ENCODE results near the gene ISG15.
A peak's percentile ranks its signal among the peaks of the same experiment; 100 is the strongest.
"Not testable (repeated sequence)": the region's sequence is repeated elsewhere in the genome, so short reads cannot be mapped to it uniquely, and the experiment has no call there.

Gene ISG15

DNA sequence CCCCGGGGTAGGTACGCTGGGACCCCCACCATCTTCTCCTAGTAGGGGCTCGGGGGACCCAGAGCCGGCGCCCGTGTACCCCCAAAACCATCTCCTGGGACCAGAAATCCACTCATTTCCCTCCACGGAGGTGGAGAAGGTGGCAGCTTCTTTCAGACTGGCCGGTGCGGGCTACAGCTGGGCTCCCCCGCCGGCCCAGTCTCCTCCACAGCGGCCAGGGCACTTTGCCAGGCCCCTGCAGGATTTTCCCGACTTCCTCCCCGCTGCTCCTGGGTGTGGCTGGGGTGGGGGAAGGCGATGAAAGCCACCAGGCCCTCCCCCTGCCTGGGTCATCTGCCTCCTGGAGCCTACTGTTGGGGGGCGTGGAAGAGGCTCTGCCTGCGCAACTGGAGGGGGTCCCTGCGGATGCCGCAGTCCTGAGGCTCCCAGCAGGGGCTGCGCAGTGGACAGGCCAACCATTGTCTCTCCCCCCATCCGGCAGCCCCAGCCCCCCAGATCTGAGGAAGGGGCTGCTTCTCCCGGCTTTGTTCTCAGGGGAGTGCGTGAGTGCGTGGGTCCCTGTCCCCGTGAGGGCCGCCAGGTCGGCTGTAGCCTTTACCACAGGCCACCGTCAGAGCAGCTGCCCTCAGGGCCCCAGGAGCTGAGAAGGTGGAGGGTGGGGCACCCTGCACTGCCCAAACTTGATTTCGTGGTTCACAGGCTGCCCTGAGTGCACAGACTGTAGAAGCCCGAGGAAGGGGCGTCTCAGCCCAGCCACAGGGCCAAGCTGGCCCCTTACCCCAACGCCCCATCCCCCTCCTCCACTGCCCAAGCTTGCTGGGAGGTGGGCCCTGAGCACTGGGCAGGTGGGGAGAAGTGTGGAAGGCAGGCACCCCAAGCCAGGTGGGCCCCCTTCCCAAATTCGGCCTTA lies 8.0 kb downstream of the ISG15 start:
- peak overlapping the region; percentile 57 for H3K4me2 ChIP-seq (ENCODE audit: low read length)
- no peak overlapping the region for H3K9ac ChIP-seq (ENCODE audit: low read depth, low read length)
- H3K36me3 ChIP-seq (ENCODE audit: insufficient read depth, low read length): no peaks in the 10 kb centered on the region
- no peaks in the 10 kb centered on the region for H3K9me3 ChIP-seq (replicated peaks; ENCODE audit: low read length)
- no peak overlapping the region for H3K4me3 ChIP-seq (ENCODE audit: low read length)
- peaks cover 14% of the 10 kb centered on the region for H3K4me1 ChIP-seq (ENCODE audit: control insufficient read depth, insufficient read depth, low read length)
- H3K27me3 ChIP-seq (ENCODE audit: control insufficient read depth, insufficient read depth, low read length): no peaks in the 10 kb centered on the region

DNA sequence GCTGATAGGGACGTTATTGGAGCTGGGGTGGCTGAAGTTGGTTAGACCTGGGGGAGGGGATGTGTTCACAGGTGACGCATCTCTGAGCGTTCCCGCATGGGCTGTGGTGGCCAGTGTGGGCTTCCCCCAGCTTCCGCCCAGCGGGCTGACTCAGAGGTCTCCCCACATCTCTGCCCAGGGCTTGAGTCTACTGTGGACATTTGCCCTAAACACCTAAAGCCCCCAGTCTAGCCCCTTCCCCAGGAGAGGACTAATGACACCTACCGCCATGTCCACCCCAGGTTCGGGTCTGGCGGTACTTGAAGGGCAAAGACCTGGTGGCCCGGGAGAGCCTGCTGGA lies 8.6 kb downstream of the ISG15 start:
- Histone ChIP-seq H3K4me1 (ENCODE audit: control insufficient read depth, insufficient read depth, low read length) (peaks cover 14% of the 10 kb centered on the region), H3K36me3 (ENCODE audit: insufficient read depth, low read length) (no peaks in the 10 kb centered on the region), H3K4me3 (ENCODE audit: low read length) (no peak overlapping the region), H3K27me3 (ENCODE audit: control insufficient read depth, insufficient read depth, low read length) (no peaks in the 10 kb centered on the region), H3K9me3 (replicated peaks; ENCODE audit: low read length) (no peaks in the 10 kb centered on the region), H3K9ac (ENCODE audit: low read depth, low read length) (no peak overlapping the region), H3K4me2 (ENCODE audit: low read length) (no peak overlapping the region)

DNA sequence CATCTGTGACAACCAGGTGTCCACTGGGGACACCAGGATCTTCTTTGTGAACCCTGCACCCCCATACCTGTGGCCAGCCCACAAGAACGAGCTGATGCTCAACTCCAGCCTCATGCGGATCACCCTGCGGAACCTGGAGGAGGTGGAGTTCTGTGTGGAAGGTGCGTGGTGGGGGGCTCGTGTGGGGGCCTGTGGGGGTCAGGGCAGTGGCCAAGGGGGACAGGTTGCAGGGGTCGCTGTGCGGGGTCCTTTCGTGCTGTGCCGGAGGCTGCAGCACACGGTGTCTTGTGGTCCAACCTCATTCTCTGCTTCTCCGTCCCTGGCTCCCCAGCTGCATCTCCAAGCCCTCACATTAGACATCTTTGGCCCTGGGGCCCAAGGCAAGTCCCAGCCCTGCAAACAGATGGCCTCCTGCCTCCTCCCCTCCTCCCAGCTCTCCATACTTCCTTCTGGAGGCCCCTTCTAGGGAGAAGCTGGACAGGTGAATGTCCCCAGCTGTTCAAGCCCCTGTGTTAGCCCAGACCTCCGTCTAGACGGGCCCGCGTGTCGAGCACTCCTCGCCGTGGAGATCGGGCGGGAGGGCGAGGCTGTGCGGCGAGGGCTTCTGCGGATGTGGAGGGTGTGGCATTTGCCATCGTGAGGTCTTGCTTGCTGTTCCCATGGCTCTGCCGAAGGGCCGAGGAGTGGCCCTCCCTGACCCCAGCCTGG lies 9.2 kb downstream of the ISG15 start:
- Histone ChIP-seq H3K36me3 (ENCODE audit: insufficient read depth, low read length) (no peaks in the 10 kb centered on the region), H3K4me1 (ENCODE audit: control insufficient read depth, insufficient read depth, low read length) (peaks cover 14% of the 10 kb centered on the region), H3K9ac (ENCODE audit: low read depth, low read length) (no peak overlapping the region), H3K4me3 (ENCODE audit: low read length) (no peak overlapping the region), H3K4me2 (ENCODE audit: low read length) (no peak overlapping the region), H3K27me3 (ENCODE audit: control insufficient read depth, insufficient read depth, low read length) (no peaks in the 10 kb centered on the region), H3K9me3 (replicated peaks; ENCODE audit: low read length) (no peaks in the 10 kb centered on the region)

DNA sequence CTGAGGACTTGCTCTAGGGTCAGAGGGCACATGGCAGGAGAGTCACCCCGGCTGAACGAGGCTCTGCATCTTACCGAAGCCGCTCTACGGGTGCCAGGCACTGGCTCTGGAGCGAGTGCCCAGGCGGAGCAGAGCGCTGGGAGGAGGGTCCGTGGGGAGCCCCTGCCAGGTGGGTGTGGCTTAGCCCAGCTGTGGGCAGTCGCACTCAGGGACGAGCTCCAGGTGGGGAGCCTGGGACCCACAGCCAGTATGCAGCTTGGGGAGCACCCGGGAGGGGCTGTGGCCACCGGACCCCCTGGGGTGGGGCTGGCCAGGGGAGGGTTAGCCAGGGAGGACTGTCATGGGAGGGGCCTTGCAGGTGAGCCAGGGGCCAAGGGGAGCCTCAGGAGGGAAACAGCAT lies 10.4 kb downstream of the ISG15 start:
- H3K4me3 ChIP-seq (ENCODE audit: low read length): no peak overlapping the region
- H3K4me1 ChIP-seq (ENCODE audit: control insufficient read depth, insufficient read depth, low read length): peaks cover 14% of the 10 kb centered on the region
- H3K27me3 ChIP-seq (ENCODE audit: control insufficient read depth, insufficient read depth, low read length): no peaks in the 10 kb centered on the region
- no peak overlapping the region for H3K4me2 ChIP-seq (ENCODE audit: low read length)
- H3K9ac ChIP-seq (ENCODE audit: low read depth, low read length): no peak overlapping the region
- H3K36me3 ChIP-seq (ENCODE audit: insufficient read depth, low read length): no peaks in the 10 kb centered on the region
- no peaks in the 10 kb centered on the region for H3K9me3 ChIP-seq (replicated peaks; ENCODE audit: low read length)

DNA sequence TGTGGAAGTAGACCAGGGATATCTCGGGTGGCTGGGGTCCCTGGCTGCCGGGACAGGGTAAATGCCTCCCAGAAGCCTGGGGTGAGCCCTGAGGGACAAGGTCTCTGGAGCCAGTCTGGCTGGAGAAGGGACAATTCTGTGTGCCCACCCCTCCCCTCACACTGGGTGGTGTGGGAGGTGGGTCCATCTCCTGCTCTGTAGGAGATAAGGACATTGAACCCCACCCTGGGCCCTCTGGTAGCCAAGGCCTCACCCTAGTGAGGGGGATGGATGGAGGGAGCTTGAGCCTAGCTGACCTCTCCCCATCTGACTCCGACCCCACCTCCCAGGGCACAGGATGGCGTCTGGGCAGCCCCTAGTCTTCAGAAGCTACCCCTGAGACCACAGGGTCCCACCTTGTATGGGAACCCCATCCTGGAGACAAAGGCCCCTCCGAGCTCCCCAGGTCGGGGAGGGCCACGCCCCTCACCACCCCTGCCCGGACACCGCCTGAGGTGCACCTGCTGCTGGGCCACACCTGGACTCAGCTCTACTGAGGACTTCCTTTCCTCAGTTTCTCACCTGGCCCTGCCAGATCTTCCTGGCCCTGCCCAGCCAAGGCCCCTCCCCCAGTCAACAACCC lies 11.0 kb downstream of the ISG15 start:
- no peaks in the 10 kb centered on the region for H3K9me3 ChIP-seq (replicated peaks; ENCODE audit: low read length)
- H3K27me3 ChIP-seq (ENCODE audit: control insufficient read depth, insufficient read depth, low read length): no peaks in the 10 kb centered on the region
- H3K4me1 ChIP-seq (ENCODE audit: control insufficient read depth, insufficient read depth, low read length): peaks cover 14% of the 10 kb centered on the region
- no peak overlapping the region for H3K9ac ChIP-seq (ENCODE audit: low read depth, low read length)
- no peak overlapping the region for H3K4me3 ChIP-seq (ENCODE audit: low read length)
- no peaks in the 10 kb centered on the region for H3K36me3 ChIP-seq (ENCODE audit: insufficient read depth, low read length)
- H3K4me2 ChIP-seq (ENCODE audit: low read length): no peak overlapping the region

DNA sequence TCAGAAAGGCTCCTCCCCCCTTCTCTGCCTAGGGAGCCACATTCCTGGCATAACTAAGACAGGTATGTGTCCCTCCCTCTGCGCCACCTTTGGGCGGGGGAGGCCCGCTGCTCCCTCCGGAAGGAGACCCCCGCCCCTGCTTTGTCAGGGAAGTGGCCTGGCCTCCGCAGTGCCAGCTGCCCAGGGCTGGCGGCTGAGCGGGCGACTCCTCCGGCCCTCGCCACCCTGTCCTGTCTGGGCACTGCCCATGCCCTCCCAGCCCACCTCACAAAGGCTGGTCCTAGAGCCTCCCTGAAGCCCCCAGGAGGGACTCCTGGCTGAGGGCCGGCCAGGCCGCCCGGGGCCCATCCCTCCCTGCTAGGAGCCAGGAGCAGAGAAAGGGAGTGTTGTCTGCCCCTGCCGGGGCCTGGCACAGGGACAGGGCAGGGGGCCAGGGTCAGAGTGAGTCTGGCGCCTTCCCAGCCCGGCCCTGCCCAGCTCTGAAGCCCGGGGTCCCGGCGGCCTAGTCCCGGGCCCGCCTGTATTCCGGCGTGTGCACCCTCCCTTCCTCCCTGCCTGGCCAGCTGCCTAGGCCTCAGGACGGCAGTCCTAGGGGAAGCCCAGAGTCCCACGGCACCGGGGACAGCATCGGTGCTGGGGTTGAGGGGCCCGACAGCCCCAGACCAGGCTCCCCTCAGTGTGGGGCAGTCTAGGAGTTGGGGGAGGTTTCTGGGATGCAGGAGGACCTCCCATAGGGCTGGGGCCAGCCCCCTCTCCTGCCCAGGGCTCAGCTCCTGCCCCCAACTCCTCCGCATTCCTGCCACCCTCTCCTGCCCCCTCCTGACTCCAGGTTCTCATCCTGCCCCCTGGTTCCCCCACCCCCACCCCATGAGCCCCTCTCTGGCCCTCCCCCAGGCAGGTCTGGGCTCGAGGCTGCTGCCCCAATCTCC lies 11.7 kb downstream of the ISG15 start:
- no peak overlapping the region for H3K4me2 ChIP-seq (ENCODE audit: low read length)
- peaks cover 14% of the 10 kb centered on the region for H3K4me1 ChIP-seq (ENCODE audit: control insufficient read depth, insufficient read depth, low read length)
- H3K9me3 ChIP-seq (replicated peaks; ENCODE audit: low read length): no peaks in the 10 kb centered on the region
- H3K9ac ChIP-seq (ENCODE audit: low read depth, low read length): no peak overlapping the region
- no peaks in the 10 kb centered on the region for H3K27me3 ChIP-seq (ENCODE audit: control insufficient read depth, insufficient read depth, low read length)
- no peak overlapping the region for H3K4me3 ChIP-seq (ENCODE audit: low read length)
- H3K36me3 ChIP-seq (ENCODE audit: insufficient read depth, low read length): no peaks in the 10 kb centered on the region

DNA sequence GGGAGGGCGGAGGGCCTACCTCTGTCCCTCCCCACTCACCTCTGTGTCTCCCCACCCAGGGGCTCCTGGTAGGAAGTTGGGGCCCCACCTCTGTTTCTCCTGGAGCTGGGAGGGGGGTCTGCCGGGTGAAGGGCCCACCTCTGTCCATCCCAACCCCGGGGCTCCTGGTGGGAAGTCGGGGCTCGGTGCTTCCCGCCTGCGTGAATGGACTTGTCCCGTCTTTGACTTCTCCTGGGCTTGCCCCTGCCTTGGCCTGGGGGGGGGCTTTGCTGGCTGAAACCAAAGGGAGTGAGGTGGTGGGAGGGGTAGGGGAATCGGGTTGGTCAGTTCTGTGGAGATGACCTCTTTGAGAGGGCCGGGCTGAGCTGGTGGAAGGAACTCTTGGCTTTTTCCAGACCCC lies 12.4 kb downstream of the ISG15 start:
- H3K4me1 ChIP-seq (ENCODE audit: control insufficient read depth, insufficient read depth, low read length): peaks cover 14% of the 10 kb centered on the region
- H3K36me3 ChIP-seq (ENCODE audit: insufficient read depth, low read length): no peaks in the 10 kb centered on the region
- H3K9me3 ChIP-seq (replicated peaks; ENCODE audit: low read length): no peaks in the 10 kb centered on the region
- no peak overlapping the region for H3K4me3 ChIP-seq (ENCODE audit: low read length)
- H3K4me2 ChIP-seq (ENCODE audit: low read length): no peak overlapping the region
- H3K27me3 ChIP-seq (ENCODE audit: control insufficient read depth, insufficient read depth, low read length): no peaks in the 10 kb centered on the region
- H3K9ac ChIP-seq (ENCODE audit: low read depth, low read length): no peak overlapping the region

DNA sequence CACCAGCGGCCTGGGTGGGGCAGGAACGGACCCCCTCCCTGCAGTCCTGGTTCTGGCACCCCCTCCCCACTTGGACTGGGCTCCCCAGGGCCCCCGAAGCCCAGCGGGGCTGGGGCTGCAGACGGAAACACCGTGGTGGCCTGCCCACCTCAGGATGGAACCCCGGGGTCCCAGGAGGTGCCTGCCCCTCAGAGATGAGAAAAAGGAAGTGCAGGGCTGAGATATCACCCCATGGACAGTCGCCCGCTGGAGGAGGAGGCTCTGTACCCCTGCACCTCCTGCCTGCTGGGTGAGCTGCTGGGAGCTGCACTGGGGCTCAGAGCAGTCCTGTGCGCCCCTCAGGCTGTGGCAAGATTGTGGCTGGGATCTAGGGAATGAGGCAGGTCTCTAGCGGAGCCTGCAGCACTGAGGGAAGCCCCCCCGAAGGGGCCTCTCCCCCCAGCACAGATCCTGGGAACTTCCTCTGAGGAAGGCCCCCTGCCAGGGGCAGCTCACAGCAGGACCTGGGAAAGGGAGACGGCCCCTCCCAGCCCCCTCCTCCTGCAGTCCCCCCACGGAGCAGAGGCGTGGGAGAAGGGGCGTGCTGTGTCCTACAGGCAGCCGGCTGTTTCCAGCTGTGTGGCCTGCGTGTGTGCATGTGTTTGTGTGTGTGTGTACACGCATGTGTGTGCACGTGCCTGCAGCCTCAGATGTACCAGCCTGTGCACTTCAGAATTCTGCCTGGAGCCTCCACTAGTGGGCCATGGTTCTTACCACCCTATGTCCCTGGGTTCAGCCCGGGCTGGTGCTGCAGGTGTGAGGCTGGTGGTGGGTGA lies 13.5 kb downstream of the ISG15 start:
- no peaks in the 10 kb centered on the region for H3K36me3 ChIP-seq (ENCODE audit: insufficient read depth, low read length)
- H3K9me3 ChIP-seq (replicated peaks; ENCODE audit: low read length): no peaks in the 10 kb centered on the region
- H3K27me3 ChIP-seq (ENCODE audit: control insufficient read depth, insufficient read depth, low read length): no peaks in the 10 kb centered on the region
- H3K4me1 ChIP-seq (ENCODE audit: control insufficient read depth, insufficient read depth, low read length): peaks cover 7% of the 10 kb centered on the region
- no peak overlapping the region for H3K9ac ChIP-seq (ENCODE audit: low read depth, low read length)
- H3K4me2 ChIP-seq (ENCODE audit: low read length): no peak overlapping the region
- H3K4me3 ChIP-seq (ENCODE audit: low read length): no peak overlapping the region

DNA sequence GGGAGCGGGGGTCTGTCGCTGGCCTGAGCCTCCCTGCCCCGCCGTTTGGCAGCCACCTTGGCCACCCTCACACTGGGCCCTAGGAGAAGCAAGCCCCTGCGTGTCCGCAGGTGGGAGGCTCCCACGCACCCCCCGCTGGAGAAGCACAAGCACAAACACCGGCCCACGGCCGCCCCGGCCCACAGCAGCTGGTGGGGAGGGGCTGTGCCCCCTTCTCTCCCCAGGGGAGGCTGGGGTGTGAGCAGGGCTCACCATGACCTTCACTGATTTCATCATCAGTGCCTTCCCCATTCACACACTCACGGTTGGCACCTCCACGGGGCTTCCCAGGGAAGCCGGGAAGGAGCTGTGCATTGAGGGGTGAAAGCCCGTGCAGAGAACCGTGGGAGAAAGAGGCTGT lies 14.5 kb downstream of the ISG15 start:
- Histone ChIP-seq H3K4me1 (ENCODE audit: control insufficient read depth, insufficient read depth, low read length) (peaks cover 10% of the 10 kb centered on the region), H3K27me3 (ENCODE audit: control insufficient read depth, insufficient read depth, low read length) (peaks cover 8% of the 10 kb centered on the region), H3K4me3 (ENCODE audit: low read length) (no peak overlapping the region), H3K36me3 (ENCODE audit: insufficient read depth, low read length) (no peaks in the 10 kb centered on the region), H3K9me3 (replicated peaks; ENCODE audit: low read length) (no peaks in the 10 kb centered on the region), H3K9ac (ENCODE audit: low read depth, low read length) (no peak overlapping the region), H3K4me2 (ENCODE audit: low read length) (no peak overlapping the region)

DNA sequence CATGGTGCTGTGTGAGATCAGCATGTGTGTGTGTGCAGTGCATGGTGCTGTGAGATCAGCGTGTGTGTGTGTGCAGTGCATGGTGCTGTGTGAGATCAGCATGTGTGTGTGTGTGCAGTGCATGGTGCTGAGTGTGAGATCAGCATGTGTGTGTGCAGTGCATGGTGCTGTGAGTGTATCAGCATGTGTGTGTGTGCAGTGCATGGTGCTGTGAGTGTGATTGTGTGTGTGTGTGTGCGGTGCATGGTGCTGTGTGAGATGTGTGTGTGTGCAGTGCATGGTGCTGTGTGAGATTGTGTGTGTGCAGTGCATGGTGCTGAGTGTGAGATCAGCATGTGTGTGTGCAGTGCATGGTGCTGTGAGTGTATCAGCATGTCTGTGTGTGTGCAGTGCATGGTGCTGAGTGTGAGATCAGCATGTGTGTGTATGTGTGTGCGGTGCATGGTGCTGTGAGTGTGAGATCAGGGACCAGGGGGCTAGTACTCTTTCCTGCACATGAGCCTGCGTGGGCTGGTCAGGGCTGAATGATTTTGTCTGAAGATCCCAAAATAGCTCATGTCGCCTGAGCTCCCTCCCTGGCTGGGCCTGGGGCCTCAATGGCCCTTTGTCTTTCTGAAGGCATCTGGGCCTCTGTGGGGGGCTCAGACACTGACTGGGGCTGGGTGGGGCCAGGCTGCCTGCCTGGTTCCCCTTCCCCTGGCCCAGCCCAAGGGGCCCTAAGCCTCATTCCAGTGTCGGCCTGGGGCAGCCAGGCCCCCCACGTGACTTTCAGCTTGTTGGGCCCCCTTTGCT lies 17.8 kb downstream of the ISG15 start:
- peaks cover 21% of the 10 kb centered on the region for H3K27me3 ChIP-seq (ENCODE audit: control insufficient read depth, insufficient read depth, low read length)
- H3K9me3 ChIP-seq (replicated peaks; ENCODE audit: low read length); H3K9ac ChIP-seq (ENCODE audit: low read depth, low read length); H3K4me3 ChIP-seq (ENCODE audit: low read length); H3K4me2 ChIP-seq (ENCODE audit: low read length); H3K4me1 ChIP-seq (ENCODE audit: control insufficient read depth, insufficient read depth, low read length); H3K36me3 ChIP-seq (ENCODE audit: insufficient read depth, low read length): not testable (repeated sequence)

All from skeletal muscle satellite cell (primary cell).